SU-DHL-6 (cell line): ENCODE results near the gene ADGRF5.

Experiments
- H2AFZ ChIP-seq: fragments of 200-600 bp; sonication (generic); 2 replicates; pipeline ENCODE4 v1.6.1; 2014; ENCODE audit warnings: low read depth, mild to moderate bottlenecking, moderate library complexity, mixed read lengths, antibody characterized with exemption, low read length; ENCODE audit not compliant: severe bottlenecking
- H3F3A ChIP-seq: fragments of 200-600 bp; shearing (Covaris generic); 2 replicates; pipeline ENCODE4 v1.6.0; 2016; ENCODE audit warnings: antibody characterized with exemption, mild to moderate bottlenecking; ENCODE audit not compliant: insufficient read depth
- H3K27ac ChIP-seq: fragments of 200-600 bp; sonication (generic); 2 replicates; pipeline ENCODE4 v1.5.1; 2016; ENCODE audit warnings: low read depth, mild to moderate bottlenecking, low read length, moderate library complexity, mixed read lengths
- H3K27me3 ChIP-seq: fragments of 200-600 bp; sonication (generic), shearing (Covaris generic); 2 replicates; pipeline ENCODE4 v1.6.0; 2014; ENCODE audit warnings: mild to moderate bottlenecking, low read length
- H3K36me3 ChIP-seq: fragments of 200-600 bp; sonication (generic); 2 replicates; pipeline ENCODE4 v1.6.1; 2014; ENCODE audit warnings: mild to moderate bottlenecking, low read length, mixed read lengths
- H3K4me2 ChIP-seq: fragments of 300-600, 200-600 bp; shearing (Covaris generic), sonication (generic); 2 replicates; pipeline ENCODE4 v1.6.0; 2014; ENCODE audit warnings: low read length, low read depth, mild to moderate bottlenecking; ENCODE audit not compliant: poor library complexity, severe bottlenecking
- H3K4me3 ChIP-seq: fragments of 200-600 bp; sonication (generic); 2 replicates; pipeline ENCODE4 v1.5.1; 2014; ENCODE audit warnings: antibody characterized with exemption, low read length, mild to moderate bottlenecking, mixed read lengths; ENCODE audit not compliant: insufficient read depth, poor library complexity, severe bottlenecking
- H3K79me2 ChIP-seq: fragments of 200-600 bp; sonication (generic); 2 replicates; pipeline ENCODE4 v1.6.1; 2014; ENCODE audit warnings: mild to moderate bottlenecking, low read length, moderate library complexity; ENCODE audit not compliant: insufficient read depth
- H3K9ac ChIP-seq: fragments of 200-600 bp; sonication (generic); 2 replicates; pipeline ENCODE4 v1.7.0; 2014; ENCODE audit warnings: mild to moderate bottlenecking, low read length
- H3K9me2 ChIP-seq: fragments of 200-600 bp; sonication (generic); replicated peaks from 2 replicates; pipeline ENCODE4 v1.6.1; 2014; ENCODE audit warnings: low read length; ENCODE audit not compliant: insufficient read depth
- H3K9me3 ChIP-seq: fragments of 200-600 bp; sonication (generic); 2 replicates; pipeline ENCODE4 v1.6.1; 2014; ENCODE audit warnings: low read length, mixed read lengths; ENCODE audit not compliant: insufficient read depth
- H4K20me1 ChIP-seq: fragments of 200-600 bp; sonication (generic); 2 replicates; pipeline ENCODE4 v1.6.1; 2014; ENCODE audit warnings: low read depth, mild to moderate bottlenecking, antibody characterized with exemption, low read length, moderate library complexity, mixed read lengths
- EZH2phosphoT487 ChIP-seq: fragments of 200-600 bp; sonication (generic), shearing (Covaris generic); conservative IDR thresholded peaks from 2 replicates; pipeline ENCODE4 v1.6.1; 2018; ENCODE audit warnings: mild to moderate bottlenecking, antibody characterized with exemption, low read length, moderate library complexity, mixed read lengths
- TF ChIP-seq, protein P1 (sequence below): fragments of 200-600 bp; sonication (generic); IDR thresholded peaks from one replicate; pipeline ENCODE4 v1.5.1; 2017; ENCODE audit warnings: antibody characterized with exemption, mild to moderate bottlenecking, low read length, moderate library complexity; ENCODE audit not compliant: insufficient read depth, poor library complexity, severe bottlenecking

The ADGRF5 gene

DNA sequence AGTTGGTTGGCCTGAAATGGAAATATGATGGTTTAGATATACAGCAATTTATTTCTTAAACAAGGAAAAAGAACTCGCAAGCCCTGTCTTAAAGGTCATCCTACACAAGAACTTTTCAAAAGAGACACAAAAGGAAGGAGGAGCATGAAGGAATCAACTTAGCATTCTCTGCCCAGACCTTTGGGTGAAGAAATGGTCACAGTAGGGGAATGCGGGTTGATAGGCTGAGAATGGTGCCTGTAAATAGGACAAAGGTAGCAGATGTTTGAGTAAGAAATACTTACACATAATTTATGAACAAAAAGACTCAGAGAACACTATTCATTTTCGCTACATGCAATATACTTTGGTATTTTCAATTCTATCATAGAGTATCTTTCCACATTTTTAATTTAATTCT is 15.0 kb downstream of the ADGRF5 start:
- Histone ChIP-seq H3K27ac (no peak overlapping the region), H3K27me3 (no peaks in the 10 kb centered on the region), H3K4me3 (no peak overlapping the region), H3F3A (no peaks in the 10 kb centered on the region), H3K9me3 (no peaks in the 10 kb centered on the region), H3K9ac (no peak overlapping the region), H3K4me2 (no peak overlapping the region), H4K20me1 (no peaks in the 10 kb centered on the region), H2AFZ (no peak overlapping the region), H3K9me2 (no peaks in the 10 kb centered on the region), H3K79me2 (no peaks in the 10 kb centered on the region), H3K36me3 (no peaks in the 10 kb centered on the region)
- TF ChIP-seq, protein P1, sequence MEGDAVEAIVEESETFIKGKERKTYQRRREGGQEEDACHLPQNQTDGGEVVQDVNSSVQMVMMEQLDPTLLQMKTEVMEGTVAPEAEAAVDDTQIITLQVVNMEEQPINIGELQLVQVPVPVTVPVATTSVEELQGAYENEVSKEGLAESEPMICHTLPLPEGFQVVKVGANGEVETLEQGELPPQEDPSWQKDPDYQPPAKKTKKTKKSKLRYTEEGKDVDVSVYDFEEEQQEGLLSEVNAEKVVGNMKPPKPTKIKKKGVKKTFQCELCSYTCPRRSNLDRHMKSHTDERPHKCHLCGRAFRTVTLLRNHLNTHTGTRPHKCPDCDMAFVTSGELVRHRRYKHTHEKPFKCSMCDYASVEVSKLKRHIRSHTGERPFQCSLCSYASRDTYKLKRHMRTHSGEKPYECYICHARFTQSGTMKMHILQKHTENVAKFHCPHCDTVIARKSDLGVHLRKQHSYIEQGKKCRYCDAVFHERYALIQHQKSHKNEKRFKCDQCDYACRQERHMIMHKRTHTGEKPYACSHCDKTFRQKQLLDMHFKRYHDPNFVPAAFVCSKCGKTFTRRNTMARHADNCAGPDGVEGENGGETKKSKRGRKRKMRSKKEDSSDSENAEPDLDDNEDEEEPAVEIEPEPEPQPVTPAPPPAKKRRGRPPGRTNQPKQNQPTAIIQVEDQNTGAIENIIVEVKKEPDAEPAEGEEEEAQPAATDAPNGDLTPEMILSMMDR: no peak
- no peak for TF ChIP-seq EZH2phosphoT487

DNA sequence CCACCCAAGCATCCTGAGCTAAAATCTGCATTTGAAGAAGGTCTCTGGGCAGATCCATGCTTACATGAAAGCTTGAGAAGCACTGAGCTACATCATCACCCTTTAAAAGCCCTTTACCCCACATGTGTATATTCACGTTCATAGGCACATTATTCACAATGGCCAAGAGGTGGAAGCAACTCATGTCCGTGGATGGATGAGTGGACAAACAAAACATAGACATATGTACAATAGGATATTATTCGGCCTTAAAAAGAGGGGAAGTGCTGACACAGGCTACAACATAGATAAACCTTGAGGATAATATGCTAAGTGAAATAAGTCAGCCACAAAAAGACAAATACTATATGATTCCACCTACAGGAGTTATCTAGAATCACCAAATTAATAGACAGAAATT is 17.6 kb downstream of the ADGRF5 start:
- H3K9me3 ChIP-seq: no peaks in the 10 kb centered on the region
- H3K4me3 ChIP-seq: no peak overlapping the region
- no peaks in the 10 kb centered on the region for H3K36me3 ChIP-seq
- TF ChIP-seq EZH2phosphoT487: no peak
- TF ChIP-seq, protein P1: no peak
- H3F3A ChIP-seq: no peaks in the 10 kb centered on the region
- H3K4me2 ChIP-seq: no peak overlapping the region
- no peaks in the 10 kb centered on the region for H4K20me1 ChIP-seq
- no peak overlapping the region for H2AFZ ChIP-seq
- no peaks in the 10 kb centered on the region for H3K27me3 ChIP-seq
- H3K9me2 ChIP-seq: no peaks in the 10 kb centered on the region
- H3K27ac ChIP-seq: no peak overlapping the region
- no peak overlapping the region for H3K9ac ChIP-seq
- H3K79me2 ChIP-seq: no peaks in the 10 kb centered on the region

DNA sequence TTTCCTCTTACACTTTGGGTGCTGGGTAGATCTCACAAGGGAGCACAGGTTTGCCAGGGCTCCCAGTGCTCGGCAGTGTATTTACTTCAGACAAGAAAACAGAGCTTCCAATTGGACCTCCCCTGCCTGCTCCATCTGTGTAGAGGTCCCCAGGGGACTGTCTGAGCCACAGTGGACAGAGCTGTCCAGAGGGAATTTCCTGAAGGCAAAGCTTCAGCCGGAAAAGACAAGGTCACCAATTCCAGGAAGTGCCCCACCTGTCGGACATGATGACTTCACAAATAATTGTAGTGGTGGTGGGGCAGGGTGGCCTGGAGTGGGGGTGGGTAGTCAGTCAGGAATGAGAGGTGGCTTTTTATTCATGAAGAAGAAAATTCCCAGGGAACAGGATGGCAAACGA is 18.6 kb downstream of the ADGRF5 start:
- Histone ChIP-seq H3K36me3 (no peaks in the 10 kb centered on the region), H3K4me2 (no peak overlapping the region), H3K27ac (no peak overlapping the region), H2AFZ (no peak overlapping the region), H3F3A (no peaks in the 10 kb centered on the region), H3K4me3 (no peak overlapping the region), H3K9me2 (no peaks in the 10 kb centered on the region), H3K9me3 (no peaks in the 10 kb centered on the region), H3K79me2 (no peaks in the 10 kb centered on the region), H3K27me3 (no peaks in the 10 kb centered on the region), H4K20me1 (no peaks in the 10 kb centered on the region), H3K9ac (no peak overlapping the region)
- TF ChIP-seq EZH2phosphoT487: no peak
- TF ChIP-seq, protein P1: no peak

DNA sequence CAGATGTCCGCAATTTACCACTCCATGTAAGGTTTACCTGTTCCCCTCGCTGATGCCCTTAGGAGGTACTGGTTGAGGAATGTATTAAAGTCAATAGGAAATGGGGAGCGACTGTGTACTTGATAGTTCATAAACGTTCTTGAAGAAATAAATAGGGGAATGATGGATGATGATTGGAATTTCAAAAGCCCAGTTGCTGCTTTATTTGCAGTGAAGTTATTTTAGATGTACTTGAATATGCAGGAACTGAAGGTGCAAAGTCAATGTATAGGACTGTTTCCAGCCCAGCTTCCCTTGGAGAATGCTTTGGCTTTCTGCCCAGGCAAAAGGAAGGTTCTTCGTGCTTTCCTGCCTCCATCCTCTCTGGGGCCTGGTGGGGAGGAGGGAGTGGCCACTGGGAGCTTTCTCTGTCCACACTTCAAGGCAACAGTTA is 19.8 kb downstream of the ADGRF5 start:
- H3K9me2 ChIP-seq: no peaks in the 10 kb centered on the region
- no peaks in the 10 kb centered on the region for H3K9me3 ChIP-seq
- H3K27me3 ChIP-seq: no peaks in the 10 kb centered on the region
- no peaks in the 10 kb centered on the region for H3K36me3 ChIP-seq
- TF ChIP-seq, protein P1: no peak
- TF ChIP-seq EZH2phosphoT487: no peak
- no peak overlapping the region for H3K27ac ChIP-seq
- H3K9ac ChIP-seq: no peak overlapping the region
- no peaks in the 10 kb centered on the region for H3F3A ChIP-seq
- no peaks in the 10 kb centered on the region for H3K79me2 ChIP-seq
- H3K4me2 ChIP-seq: no peak overlapping the region
- H4K20me1 ChIP-seq: no peaks in the 10 kb centered on the region
- no peak overlapping the region for H3K4me3 ChIP-seq
- H2AFZ ChIP-seq: no peak overlapping the region
